Endodermal cell (in vitro differentiated cells): ENCODE measurements around the gene ZNF71. TPM values are rescaled to one million over a fixed set of nuclear protein-coding genes. Genes with fewer than 3 reads are reported as not detected.
"Not testable (repeated sequence)": the region's sequence is repeated elsewhere in the genome, so short reads cannot be mapped to it uniquely, and the experiment has no call there.

Experiments used
- DNase-seq: peaks from one replicate; pipeline ENCODE4 v3.0.0-alpha.2; 2017
- H3K27ac ChIP-seq: 2 replicates; pipeline ENCODE4 v1.5.1; 2013; ENCODE audit warnings: mild to moderate bottlenecking, low read depth, low read length, moderate library complexity
- H3K27me3 ChIP-seq: 2 replicates; pipeline ENCODE4 v1.6.1; 2013; ENCODE audit warnings: mild to moderate bottlenecking, low read length, moderate library complexity; ENCODE audit not compliant: insufficient read depth, control insufficient read depth, poor library complexity, severe bottlenecking
- H3K36me3 ChIP-seq: 2 replicates; pipeline ENCODE4 v1.7.0; 2013; ENCODE audit warnings: mild to moderate bottlenecking, low read length, moderate library complexity; ENCODE audit not compliant: control insufficient read depth, insufficient read depth
- H3K4me1 ChIP-seq: one replicate; pipeline ENCODE4 v1.7.0; 2013; ENCODE audit warnings: low read length; ENCODE audit not compliant: control insufficient read depth, insufficient read depth
- H3K4me3 ChIP-seq: 2 replicates; pipeline ENCODE4 v1.5.1; 2013; ENCODE audit warnings: mild to moderate bottlenecking, low read length, moderate library complexity
- H3K9ac ChIP-seq: 2 replicates; pipeline ENCODE4 v1.6.1; 2013; ENCODE audit warnings: mild to moderate bottlenecking, low read length, moderate library complexity; ENCODE audit not compliant: poor library complexity, severe bottlenecking; ENCODE audit errors: extremely low read depth
- H3K9me3 ChIP-seq: 2 replicates; pipeline ENCODE4 v1.6.1; 2013; ENCODE audit warnings: mild to moderate bottlenecking, low read length, moderate library complexity; ENCODE audit not compliant: control insufficient read depth
- H3K27ac Mint-ChIP-seq: 2 replicates; pipeline ENCODE4 v1.8.0; 2020; ENCODE audit warnings: mixed read lengths
- H3K27me3 Mint-ChIP-seq: 2 replicates; pipeline ENCODE4 v1.8.0; 2021; ENCODE audit warnings: mild to moderate bottlenecking, mixed read lengths; ENCODE audit not compliant: insufficient read depth
- H3K36me3 Mint-ChIP-seq: 2 replicates; pipeline ENCODE4 v1.8.0; 2020; ENCODE audit warnings: low read depth, mixed read lengths
- H3K4me1 Mint-ChIP-seq: 2 replicates; pipeline ENCODE4 v1.8.0; 2020; ENCODE audit warnings: mixed read lengths
- H3K4me3 Mint-ChIP-seq: 2 replicates; pipeline ENCODE4 v1.8.0; 2020; ENCODE audit warnings: mild to moderate bottlenecking, moderate library complexity, mixed read lengths
- H3K9me3 Mint-ChIP-seq: 2 replicates; pipeline ENCODE4 v1.8.0; 2020; ENCODE audit warnings: mild to moderate bottlenecking, mixed read lengths
- CTCF ChIP-seq: fragments of 200-600 bp; sonication (generic); conservative IDR thresholded peaks from 2 replicates; pipeline ENCODE4 v1.5.0; 2021; ENCODE audit warnings: antibody characterized with exemption, mild to moderate bottlenecking
- WGBS, 2 experiments: methylation state at CpG; one replicate each; pipeline versions ENCODE4 v1.1.5 to v1.1.7; 2013; ENCODE audit warnings: missing lambda C conversion rate in 2 of 2, mixed read lengths in 1 of 2; ENCODE audit not compliant: insufficient coverage in 1 of 2, insufficient read length in 1 of 2; 5-methylcytosine and 5-hydroxymethylcytosine counted together
- total RNA-seq, 2 donors: library from RNA; stranded (reverse); fragmentation: NEBNext Ultra II Directional in 1 of 2; extraction: Animal tissue kit (Norgen Biotek cat#: 25700) in 1 of 2; gene quantifications; 2 replicates in 1 of 2; 3 replicates in 1 of 2; pipeline ENCODE4 v1.2.1, GENCODE V29; 2021

The ZNF71 gene
- total RNA-seq, 2 donors from 2014 or later, result 8.8 to 9.1 TPM

- no peaks in the 10 kb centered on the region for H3K27me3 Mint-ChIP-seq
- DNase-seq, result no peak
- 83 to 87% methylated on average over 11 to 17 of the region's 17 CpGs for WGBS, 2 experiments
- H3K9me3 Mint-ChIP-seq, result peaks cover 84% of the 10 kb centered on the region
- Histone ChIP-seq H3K9ac (no peak overlapping the region), H3K36me3 (no peaks in the 10 kb centered on the region), H3K4me1 (no peaks in the 10 kb centered on the region), H3K4me3 (no peak overlapping the region), H3K27me3 (no peaks in the 10 kb centered on the region), H3K9me3 (peaks cover 16% of the 10 kb centered on the region), H3K27ac (no peak overlapping the region)
- H3K27ac Mint-ChIP-seq, result no peak overlapping the region
- no peak overlapping the region for H3K4me3 Mint-ChIP-seq
- no peaks in the 10 kb centered on the region for H3K4me1 Mint-ChIP-seq
- H3K36me3 Mint-ChIP-seq, result no peaks in the 10 kb centered on the region
- TF ChIP-seq CTCF, result no peak
Observed at GRCh38 chr19:56670401-56670960, 75.4 kb downstream of the ZNF71 start.

- Mint-ChIP-seq H3K27ac (no peak overlapping the region), H3K9me3 (peaks cover 84% of the 10 kb centered on the region), H3K4me3 (peak overlapping the region; percentile 42), H3K27me3 (no peaks in the 10 kb centered on the region), H3K36me3 (no peaks in the 10 kb centered on the region), H3K4me1 (no peaks in the 10 kb centered on the region)
- no peak for TF ChIP-seq CTCF
- no peak overlapping the region for H3K4me3 ChIP-seq
- H3K9ac ChIP-seq, result no peak overlapping the region
- no peaks in the 10 kb centered on the region for H3K27me3 ChIP-seq
- DNase-seq, result no peak
- 91 to 94% methylated on average over 29 to 35 of the region's 35 CpGs for WGBS, 2 experiments
- H3K36me3 ChIP-seq, result no peaks in the 10 kb centered on the region
- no peak overlapping the region for H3K27ac ChIP-seq
- H3K9me3 ChIP-seq, result peaks cover 12% of the 10 kb centered on the region
- no peaks in the 10 kb centered on the region for H3K4me1 ChIP-seq
Observed at GRCh38 chr19:56670961-56671612, 76.0 kb downstream of the ZNF71 start.

- no peak within 1 kb of the TSS for H3K9ac ChIP-seq
- no peaks in the 10 kb centered on the region for H3K36me3 Mint-ChIP-seq
- H3K36me3 ChIP-seq, result no peaks in the 10 kb centered on the region
- peaks cover 84% of the 10 kb centered on the region for H3K9me3 Mint-ChIP-seq
- 70 to 86% methylated on average over 3 to 32 of the region's 32 CpGs for WGBS, 2 experiments
- TF ChIP-seq CTCF, result no peak
- peak; percentile 53 for DNase-seq
- no peaks in the 10 kb centered on the region for H3K27me3 Mint-ChIP-seq
- H3K27ac ChIP-seq, result no peak within 1 kb of the TSS
- peak within 1 kb of the TSS; percentile 42 for H3K4me3 Mint-ChIP-seq
- H3K4me1 ChIP-seq, result no peaks in the 10 kb centered on the region
- no peaks in the 10 kb centered on the region for H3K27me3 ChIP-seq
- H3K4me1 Mint-ChIP-seq, result no peaks in the 10 kb centered on the region
- H3K27ac Mint-ChIP-seq, result no peak within 1 kb of the TSS
- H3K9me3 ChIP-seq, result peaks cover 17% of the 10 kb centered on the region
- H3K4me3 ChIP-seq, result no peak within 1 kb of the TSS
Observed at GRCh38 chr19:56671613-56671994, 76.5 kb downstream of the ZNF71 start, which contains the start of gene ZNF835. Gene ZNF835 (minus strand): TSS chr19:56671757. CDS start chr19:56665198, 6,559 bp downstream.

DNA sequence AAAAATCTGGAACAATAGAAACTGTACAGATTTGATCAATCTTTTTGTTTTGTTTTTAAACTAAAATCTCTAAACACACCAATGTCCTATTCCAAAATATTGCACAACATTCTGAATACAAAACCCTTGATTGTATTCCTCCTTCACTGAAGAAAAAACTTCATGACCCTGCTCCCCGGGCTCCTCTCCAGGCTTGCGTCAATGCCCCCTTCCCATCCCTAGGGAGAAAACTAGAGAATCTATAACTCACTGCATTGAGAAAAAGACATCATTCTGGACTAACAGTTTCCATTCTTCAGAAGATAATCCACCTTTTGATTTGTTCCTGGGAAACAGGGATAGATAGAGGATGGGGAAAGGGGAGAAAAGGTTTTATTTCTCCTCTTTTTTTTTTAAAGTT, 77.5 kb downstream of the ZNF71 start:
- WGBS, 2 experiments, result 88 to 100% methylated on average over 1 to 2 of the region's 2 CpGs
- peaks cover 84% of the 10 kb centered on the region for H3K9me3 Mint-ChIP-seq

More for the DNA sequence above, 77.5 kb downstream of the ZNF71 start:
- not testable (repeated sequence) for H3K27ac Mint-ChIP-seq, H3K27me3 Mint-ChIP-seq, H3K4me3 ChIP-seq, H3K27me3 ChIP-seq, DNase-seq, H3K36me3 ChIP-seq, H3K4me3 Mint-ChIP-seq, H3K36me3 Mint-ChIP-seq, H3K4me1 ChIP-seq, H3K4me1 Mint-ChIP-seq, H3K9ac ChIP-seq, H3K27ac ChIP-seq
- peaks cover 27% of the 10 kb centered on the region for H3K9me3 ChIP-seq
